Peyer's patch (tissue), 4 donors: ENCODE measurements around the gene PPIL6.

ENCODE experiments used
- CTCF ChIP-seq, 6 experiments: fragments of 450-650 bp in 4 of 6; fragments of 200-600 bp in 2 of 6; sonication (generic) in 1 of 6; IDR thresholded peaks; one replicate each; pipeline ENCODE4 v1.5.1; 2017 to 2019; ENCODE audit warnings: antibody characterized with exemption in 6 of 6, mild to moderate bottlenecking in 3 of 6, moderate library complexity in 1 of 6
- POLR2A ChIP-seq, 2 donors: fragments of 450-650 bp; IDR thresholded peaks; one replicate each; pipeline ENCODE4 v1.5.1; 2017; ENCODE audit warnings: antibody characterized with exemption in 2 of 2, mild to moderate bottlenecking in 2 of 2, moderate library complexity in 2 of 2

- no peak for TF ChIP-seq CTCF (IDR thresholded peaks at IDR 0.05)
- no peak for TF ChIP-seq POLR2A (IDR thresholded peaks at IDR 0.05)
Observed at GRCh38 chr6:109383438-109383940, 56.9 kb downstream of the PPIL6 start.
